ENCODE measurements around the gene SECISBP2L.

Gene SECISBP2L

GRCh38 chr15:48970926-48971325, 75.3 kb downstream of the SECISBP2L start:
- in situ Hi-C loops (cut with HindIII; ENCODE audit: low sequenced_read_pairs): loop anchor here (5.0 kb wide), 1 partner anchor 94 kb away; the partner anchor contains the start of gene EID1

DNA sequence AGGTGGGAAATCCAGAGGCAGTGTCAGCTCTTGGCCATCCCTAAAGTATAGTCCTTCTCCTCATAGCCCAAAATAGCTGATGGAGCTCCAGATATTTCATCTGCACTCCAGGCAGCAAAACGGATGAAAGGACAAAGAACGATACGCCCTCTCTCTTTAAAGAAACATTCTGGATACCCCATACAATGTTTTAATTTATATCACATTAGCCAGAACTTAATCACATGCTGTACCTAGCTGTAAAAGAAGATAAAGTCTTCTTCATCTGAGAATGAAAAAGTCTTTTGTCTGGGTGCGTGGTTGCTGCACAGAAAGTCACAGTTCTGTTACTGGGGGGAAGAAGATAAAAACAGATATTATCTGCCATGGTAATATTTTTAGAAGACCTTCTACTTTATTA, 78.2 kb downstream of the SECISBP2L start:
- in situ Hi-C loops (cut with HindIII; ENCODE audit: low sequenced_read_pairs): no loop called here

DNA sequence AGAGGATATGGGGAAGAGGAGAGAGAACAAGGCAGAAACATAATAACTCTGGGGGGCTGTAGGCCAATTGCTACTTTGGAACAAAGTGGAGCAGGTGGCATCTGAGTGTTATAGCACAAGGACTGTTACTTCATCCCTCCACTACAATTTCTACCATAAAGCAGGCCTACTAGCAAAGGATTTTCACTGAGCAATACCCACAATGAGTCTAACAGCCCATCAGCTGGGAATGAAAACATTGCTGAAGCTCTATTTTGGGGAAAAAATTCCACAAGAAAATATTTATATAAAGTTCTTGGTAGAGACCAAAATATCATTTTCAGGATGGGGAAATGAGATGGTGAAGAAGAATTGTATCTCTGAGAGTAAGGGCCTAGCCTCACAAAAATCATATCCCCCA, 78.9 kb downstream of the SECISBP2L start:
- in situ Hi-C loops (cut with HindIII; ENCODE audit: low sequenced_read_pairs): no loop called here

- in situ Hi-C loops (cut with HindIII; ENCODE audit: low sequenced_read_pairs): no loop called here
These were observed 79.5 kb downstream of the SECISBP2L start for GRCh38 chr15:48966595-48967301.

DNA sequence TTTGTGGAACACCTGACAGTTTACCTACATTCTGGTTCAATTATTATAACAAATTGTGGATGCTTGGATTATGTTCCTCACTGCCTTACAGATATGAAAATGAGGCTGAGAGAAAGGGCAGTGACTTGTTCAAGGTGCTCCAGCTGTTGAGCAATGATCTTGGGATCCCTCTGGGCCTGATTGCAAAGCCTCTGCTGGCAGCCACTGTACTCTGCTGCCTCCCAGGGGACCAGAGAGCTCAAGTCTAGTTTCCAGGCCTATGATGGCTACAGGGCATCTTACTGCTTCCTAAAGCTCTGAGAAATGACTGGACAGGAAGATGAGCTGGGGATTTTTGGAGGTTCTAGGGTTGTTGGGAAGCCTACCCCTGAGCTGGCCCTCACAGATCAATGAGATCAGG, 80.3 kb downstream of the SECISBP2L start:
- in situ Hi-C loops (cut with HindIII; ENCODE audit: low sequenced_read_pairs): no loop called here

- in situ Hi-C loops (cut with HindIII; ENCODE audit: low sequenced_read_pairs): no loop called here
These were observed 81.3 kb downstream of the SECISBP2L start for GRCh38 chr15:48964898-48965297.

DNA sequence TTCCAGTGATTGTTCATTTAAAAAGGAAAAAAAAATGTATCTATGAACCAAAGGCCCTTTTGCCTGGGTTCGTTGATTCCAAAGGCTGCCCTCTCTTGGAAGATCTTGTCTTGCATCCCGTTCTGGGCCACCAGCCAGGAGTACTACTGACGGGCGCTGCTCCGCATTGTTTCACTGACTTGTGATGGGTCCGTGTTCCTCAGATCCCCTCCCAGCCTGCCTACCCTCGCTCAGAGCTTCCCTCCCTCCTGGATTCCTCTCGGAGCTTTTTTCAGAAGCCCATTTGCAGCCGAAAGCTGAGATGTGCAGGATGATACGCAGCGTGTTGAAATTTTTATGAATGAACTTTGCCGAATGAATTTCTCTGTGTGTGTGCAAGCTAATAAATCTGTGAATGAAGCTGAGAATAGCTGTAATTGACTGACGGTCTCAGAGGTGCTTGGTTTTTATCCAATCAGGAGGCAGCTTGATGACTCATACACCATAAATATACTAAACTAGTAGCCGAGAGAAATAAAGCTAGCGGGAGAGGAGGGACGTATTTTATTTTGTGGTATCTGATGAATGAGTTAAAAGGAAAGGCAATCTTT, 82.6 kb downstream of the SECISBP2L start, which contains the start of gene SHC4:
SHC4 (minus strand) TSS at position 396 of the 590 bp plus-strand sequence. CDS start 904 bp downstream, outside the sequence.
- in situ Hi-C loops (cut with HindIII; ENCODE audit: low sequenced_read_pairs): no loop called here

GRCh38 chr15:48962662-48963523, 83.4 kb downstream of the SECISBP2L start:
- in situ Hi-C loops (cut with HindIII; ENCODE audit: low sequenced_read_pairs): no loop called here

DNA sequence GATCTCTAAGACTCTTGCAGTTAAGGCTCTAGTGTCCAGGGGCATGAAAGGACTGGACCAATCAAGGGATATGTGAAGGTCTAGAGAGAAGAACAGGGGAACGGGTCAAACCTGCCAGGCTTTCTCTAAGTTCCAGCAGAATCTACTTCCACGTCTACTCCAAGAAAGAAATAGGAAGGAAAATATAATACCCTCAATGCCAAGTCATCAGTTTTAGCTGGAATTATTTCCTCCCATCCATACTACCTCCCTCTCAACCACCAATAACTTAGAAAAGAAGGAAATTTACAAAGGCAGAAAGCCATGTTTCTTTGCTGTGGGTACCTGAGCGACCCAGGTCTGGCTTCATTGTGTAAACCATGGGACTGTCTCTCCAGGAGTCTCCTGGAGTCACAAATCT, 90.3 kb downstream of the SECISBP2L start:
- in situ Hi-C loops (cut with HindIII; ENCODE audit: low sequenced_read_pairs): no loop called here

DNA sequence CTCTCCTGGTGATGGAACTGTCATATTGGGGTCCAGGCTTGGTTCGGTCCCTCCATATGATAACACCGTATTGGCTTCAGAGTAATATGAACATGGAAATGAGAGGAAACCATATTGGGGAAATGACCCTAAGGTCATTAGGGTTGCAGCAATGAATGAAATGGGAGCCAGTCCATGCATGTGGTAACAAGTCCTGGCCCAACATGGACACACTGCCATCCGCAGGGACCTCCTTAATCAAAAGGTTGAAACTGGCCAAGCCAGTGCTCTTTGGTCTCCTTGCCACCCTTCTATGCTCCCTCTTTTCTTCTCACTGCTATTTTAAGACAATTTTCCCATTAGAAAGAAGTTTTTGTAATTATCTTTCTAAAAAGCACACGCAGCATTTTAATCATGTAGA, 90.9 kb downstream of the SECISBP2L start:
- in situ Hi-C loops (cut with HindIII; ENCODE audit: low sequenced_read_pairs): no loop called here

GRCh38 chr15:48954538-48954937, 91.7 kb downstream of the SECISBP2L start:
- in situ Hi-C loops (cut with HindIII; ENCODE audit: low sequenced_read_pairs): no loop called here

- in situ Hi-C loops (cut with HindIII; ENCODE audit: low sequenced_read_pairs): no loop called here
These were observed 99.4 kb downstream of the SECISBP2L start for GRCh38 chr15:48946840-48947187.

- in situ Hi-C loops (cut with HindIII; ENCODE audit: low sequenced_read_pairs): no loop called here
These were observed 100.0 kb downstream of the SECISBP2L start for GRCh38 chr15:48946074-48946839.

GRCh38 chr15:48945386-48945785, 100.9 kb downstream of the SECISBP2L start:
- in situ Hi-C loops (cut with HindIII; ENCODE audit: low sequenced_read_pairs): no loop called here

GRCh38 chr15:48941904-48942303, 104.3 kb downstream of the SECISBP2L start:
- in situ Hi-C loops (cut with HindIII; ENCODE audit: low sequenced_read_pairs): no loop called here

DNA sequence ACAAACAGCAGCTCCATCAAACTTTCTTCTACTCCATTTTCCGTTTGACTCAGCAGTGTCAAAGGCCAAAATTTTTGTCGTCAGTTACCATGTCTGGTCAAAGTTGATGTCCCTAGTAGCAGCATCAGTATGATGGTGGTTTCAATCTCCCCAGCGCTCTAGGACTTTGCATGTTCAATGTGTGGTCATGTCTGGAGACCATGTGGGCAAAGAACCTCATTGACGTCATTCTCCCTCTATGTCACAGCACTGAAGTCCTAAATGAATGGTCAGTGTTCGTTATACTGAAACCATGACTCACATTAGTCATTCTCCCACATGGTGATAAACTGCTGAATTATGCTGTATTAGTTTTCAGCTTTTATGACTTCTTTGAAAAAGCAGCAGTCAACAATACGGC, 105.7 kb downstream of the SECISBP2L start:
- in situ Hi-C loops (cut with HindIII; ENCODE audit: low sequenced_read_pairs): no loop called here

DNA sequence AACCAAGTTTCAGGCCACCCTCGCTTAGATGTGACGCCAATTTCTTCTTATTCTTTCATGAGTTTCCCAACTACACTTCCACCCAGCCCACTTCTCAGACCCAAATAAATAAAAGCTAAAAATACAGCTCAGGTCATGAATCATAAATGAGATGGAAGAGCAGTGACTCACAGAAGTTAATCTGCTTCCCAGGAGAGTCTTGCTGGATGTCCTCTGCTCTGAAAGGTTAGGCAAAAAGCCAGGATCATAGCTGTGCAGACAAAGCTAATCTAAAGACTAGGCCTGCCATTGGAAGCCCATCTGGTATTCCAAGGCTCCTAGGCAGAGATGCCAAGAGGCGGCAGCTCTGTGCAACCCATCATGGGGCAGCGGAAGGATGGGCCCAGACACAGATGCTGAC, 106.6 kb downstream of the SECISBP2L start:
- in situ Hi-C loops (cut with HindIII; ENCODE audit: low sequenced_read_pairs): no loop called here
